Activated CD8-positive, alpha-beta memory T cell treated with anti-CD3 and anti-CD28 coated beads for 36 hours (primary cell): ENCODE measurements around the gene COL6A2. TPM values are rescaled to one million over a fixed set of nuclear protein-coding genes. Genes with fewer than 3 reads are reported as not detected.

Experiments
- CTCF ChIA-PET: fragments of 350-600 bp; sonication (Branson Sonifier 250); formaldehyde crosslinking; loops from one replicate; lab custom pipeline; 2021; ENCODE audit warnings: antibody characterized with exemption; lab: Charles Lee
- POLR2A ChIA-PET: fragments of 350-600 bp; sonication (Branson Sonifier 250); formaldehyde crosslinking; loops from one replicate; lab custom pipeline; 2021; ENCODE audit warnings: antibody characterized with exemption; lab: Charles Lee
- total RNA-seq, 2 experiments: library from RNA; stranded (reverse); gene quantifications; one replicate each; pipeline ENCODE4 v1.2.3, GENCODE V29; 2021

COL6A2 gene
- total RNA-seq, 2 experiments from 2014 or later: 12.7 to 13.9 TPM

- POLR2A ChIA-PET: no interaction called here
- CTCF ChIA-PET: no interaction called here
These were observed 22.7 kb downstream of the COL6A2 start for GRCh38 chr21:46120301-46121285.

GRCh38 chr21:46121286-46122221 is 23.6 kb downstream of the COL6A2 start:
- ChIA-PET CTCF (no interaction called here), POLR2A (no interaction called here)

GRCh38 chr21:46122237-46122671 is 24.3 kb downstream of the COL6A2 start:
- ChIA-PET CTCF (no interaction called here), POLR2A (no interaction called here)

GRCh38 chr21:46122758-46123683 is 25.1 kb downstream of the COL6A2 start:
- POLR2A ChIA-PET: no interaction called here
- CTCF ChIA-PET: no interaction called here

- ChIA-PET CTCF (no interaction called here), POLR2A (no interaction called here)
These were observed 26.4 kb downstream of the COL6A2 start for GRCh38 chr21:46124083-46124925.

- ChIA-PET POLR2A (no interaction called here), CTCF (no interaction called here)
These were observed 27.3 kb downstream of the COL6A2 start for GRCh38 chr21:46124926-46125845.

DNA sequence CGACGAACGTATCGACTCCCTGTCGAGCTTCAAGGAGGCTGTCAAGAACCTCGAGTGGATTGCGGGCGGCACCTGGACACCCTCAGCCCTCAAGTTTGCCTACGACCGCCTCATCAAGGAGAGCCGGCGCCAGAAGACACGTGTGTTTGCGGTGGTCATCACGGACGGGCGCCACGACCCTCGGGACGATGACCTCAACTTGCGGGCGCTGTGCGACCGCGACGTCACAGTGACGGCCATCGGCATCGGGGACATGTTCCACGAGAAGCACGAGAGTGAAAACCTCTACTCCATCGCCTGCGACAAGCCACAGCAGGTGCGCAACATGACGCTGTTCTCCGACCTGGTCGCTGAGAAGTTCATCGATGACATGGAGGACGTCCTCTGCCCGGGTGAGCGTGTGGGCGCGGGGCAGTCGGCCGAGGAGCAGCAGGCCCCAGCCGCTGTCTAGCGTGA is 28.0 kb downstream of the COL6A2 start:
- ChIA-PET POLR2A (no interaction called here), CTCF (no interaction called here)

GRCh38 chr21:46126309-46127238 is 28.7 kb downstream of the COL6A2 start:
- POLR2A ChIA-PET: no interaction called here
- CTCF ChIA-PET: no interaction called here

- CTCF ChIA-PET: no interaction called here
These were observed 29.6 kb downstream of the COL6A2 start for GRCh38 chr21:46127239-46128105.

GRCh38 chr21:46128106-46128932 is 30.4 kb downstream of the COL6A2 start:
- POLR2A ChIA-PET: no interaction called here
- CTCF ChIA-PET: no interaction called here

More at GRCh38 chr21:46127239-46128105, 29.6 kb downstream of the COL6A2 start:
- POLR2A ChIA-PET: no interaction called here

GRCh38 chr21:46128933-46129571 is 31.1 kb downstream of the COL6A2 start:
- POLR2A ChIA-PET: no interaction called here
- CTCF ChIA-PET: no interaction called here

- CTCF ChIA-PET: interaction anchor here (1.1 kb wide), 1 partner anchor 14 kb away, joined by 4 read pairs; no protein-coding TSS in a partner anchor
- POLR2A ChIA-PET: no interaction called here
These were observed 32.1 kb downstream of the COL6A2 start for GRCh38 chr21:46129846-46130651.
